Neural crest cell (in vitro differentiated cells): ENCODE data around the gene MAP3K10. TPM values are rescaled to one million over a fixed set of nuclear protein-coding genes. Genes with fewer than 3 reads are reported as not detected.
A peak's percentile ranks its signal among the peaks of the same experiment; 100 is the strongest.

ENCODE experiments used
- DNase-seq: peaks from one replicate; pipeline ENCODE4 v3.0.0; 2021; ENCODE audit warnings: low read depth, mixed read lengths, low spot score
- H3K27ac Mint-ChIP-seq: one replicate; pipeline ENCODE4 v1.8.0; 2021; ENCODE audit warnings: mild to moderate bottlenecking, mixed read lengths; ENCODE audit not compliant: unreplicated experiment
- H3K27me3 Mint-ChIP-seq: 2 replicates; pipeline ENCODE4 v1.8.0; 2021; ENCODE audit warnings: low read depth, mild to moderate bottlenecking, mixed read lengths
- H3K36me3 Mint-ChIP-seq: 2 replicates; pipeline ENCODE4 v1.8.0; 2021; ENCODE audit warnings: low read depth, mild to moderate bottlenecking, mixed read lengths
- H3K4me1 Mint-ChIP-seq: 2 replicates; pipeline ENCODE4 v1.8.0; 2021; ENCODE audit warnings: mixed read lengths
- H3K4me3 Mint-ChIP-seq: one replicate; pipeline ENCODE4 v1.8.0; 2021; ENCODE audit warnings: mild to moderate bottlenecking, mixed read lengths
- H3K9me3 Mint-ChIP-seq: 2 replicates; pipeline ENCODE4 v1.8.0; 2021; ENCODE audit warnings: mixed read lengths
- CTCF ChIP-seq: fragments of 200-600 bp; sonication (generic); conservative IDR thresholded peaks from 2 replicates; pipeline ENCODE4 v1.5.0; 2021; ENCODE audit warnings: antibody characterized with exemption, mild to moderate bottlenecking
- total RNA-seq: library from RNA; stranded (reverse); gene quantifications from 2 replicates; pipeline ENCODE4 v1.2.1, GENCODE V29; 2021

Gene MAP3K10
- total RNA-seq, 1 donor from 2014 or later, result 34.2 TPM

DNA sequence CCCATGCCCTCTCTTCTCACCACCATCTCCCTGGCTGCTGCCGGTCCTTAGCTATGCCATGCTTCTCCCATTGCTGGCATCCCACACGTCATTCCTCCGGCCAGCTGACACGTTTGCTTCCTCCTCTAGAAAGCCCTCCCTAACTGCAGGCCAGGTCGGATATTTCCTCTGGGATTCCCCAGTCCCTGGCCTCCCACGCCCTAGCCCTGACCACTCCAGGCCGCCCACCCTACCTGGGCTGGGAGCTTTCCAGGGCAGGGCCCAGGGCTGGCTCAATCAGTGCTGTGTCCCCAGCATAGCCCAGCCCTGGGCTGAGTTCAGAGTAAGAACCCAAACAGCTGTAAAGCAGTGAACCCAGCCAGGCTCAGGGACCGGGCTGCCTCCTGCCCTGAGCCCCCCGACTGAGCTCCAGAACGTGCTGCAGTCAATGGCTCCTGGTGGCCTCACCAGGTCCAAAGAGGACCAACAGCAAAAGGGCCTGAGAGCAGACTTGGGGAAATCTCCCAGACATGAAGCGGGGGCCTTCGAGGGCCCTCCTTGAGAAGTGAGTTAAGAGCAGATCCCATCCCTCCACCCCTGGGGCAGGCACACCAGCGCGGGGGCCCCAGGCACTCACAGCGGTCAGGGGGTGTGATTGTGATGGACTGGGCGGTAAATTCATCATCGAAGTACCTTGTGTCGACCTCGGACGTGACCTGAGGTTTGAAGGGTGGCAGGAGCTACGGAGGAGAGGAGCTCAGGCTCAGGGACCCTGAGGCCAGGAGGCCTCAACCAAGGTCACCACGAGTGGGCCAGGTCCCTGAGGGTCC, 43.4 kb downstream of the MAP3K10 start:
- Mint-ChIP-seq H3K27ac (no peak overlapping the region), H3K36me3 (peaks cover 4% of the 10 kb centered on the region), H3K4me3 (no peak overlapping the region), H3K9me3 (no peaks in the 10 kb centered on the region), H3K4me1 (peaks cover 18% of the 10 kb centered on the region), H3K27me3 (no peaks in the 10 kb centered on the region)
- TF ChIP-seq CTCF, result no peak
- no peak for DNase-seq

DNA sequence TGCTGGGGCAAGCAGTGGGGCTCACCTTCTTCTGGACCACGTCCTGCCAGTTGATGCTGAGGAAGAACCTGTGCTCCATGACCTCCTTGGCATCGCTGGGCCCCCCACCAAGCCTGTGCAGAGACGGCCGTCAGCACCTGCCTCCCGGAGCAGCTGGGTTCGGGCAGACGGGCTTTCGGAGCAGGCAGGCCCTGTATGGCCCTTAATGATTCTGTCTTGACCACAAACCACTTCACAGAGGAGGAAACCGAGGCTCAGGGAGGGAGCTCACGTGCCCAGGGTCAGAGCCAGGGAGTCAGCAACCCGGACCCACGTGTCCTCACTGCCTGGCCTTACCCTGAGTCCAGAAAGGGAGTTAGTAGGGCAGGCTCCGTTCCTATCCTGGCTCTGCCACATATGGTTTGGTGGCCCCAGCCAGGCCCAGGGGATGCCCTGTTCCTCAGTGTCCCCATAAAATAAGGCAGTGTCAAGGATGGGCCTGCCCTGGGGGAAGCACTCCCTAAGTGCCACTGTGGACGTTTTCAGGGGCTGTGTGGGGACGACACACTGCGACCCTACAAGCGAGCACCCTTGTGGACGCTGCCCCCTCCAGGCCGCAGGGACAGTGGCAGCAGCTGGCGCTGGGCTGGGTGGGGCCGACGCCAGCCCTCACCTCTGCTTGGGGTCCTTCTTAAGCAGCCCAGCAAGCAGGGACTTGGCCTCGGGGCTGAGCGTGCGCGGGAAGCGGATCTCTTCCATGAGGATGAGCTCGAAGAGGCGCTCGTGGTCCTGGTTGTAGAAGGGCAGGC, 44.2 kb downstream of the MAP3K10 start:
- H3K9me3 Mint-ChIP-seq, result no peaks in the 10 kb centered on the region
- no peak overlapping the region for H3K27ac Mint-ChIP-seq
- H3K27me3 Mint-ChIP-seq, result no peaks in the 10 kb centered on the region
- TF ChIP-seq CTCF, result peak; percentile 16
- H3K4me3 Mint-ChIP-seq, result no peak overlapping the region
- DNase-seq, result no peak
- peaks cover 18% of the 10 kb centered on the region for H3K4me1 Mint-ChIP-seq
- peaks cover 4% of the 10 kb centered on the region for H3K36me3 Mint-ChIP-seq

- H3K9me3 Mint-ChIP-seq, result no peaks in the 10 kb centered on the region
- H3K4me3 Mint-ChIP-seq, result no peak overlapping the region
- H3K36me3 Mint-ChIP-seq, result peaks cover 4% of the 10 kb centered on the region
- DNase-seq, result no peak
- H3K27ac Mint-ChIP-seq, result no peak overlapping the region
- H3K27me3 Mint-ChIP-seq, result no peaks in the 10 kb centered on the region
- H3K4me1 Mint-ChIP-seq, result peaks cover 15% of the 10 kb centered on the region
- TF ChIP-seq CTCF, result no peak
Observed at GRCh38 chr19:40236026-40236355, 44.8 kb downstream of the MAP3K10 start.

DNA sequence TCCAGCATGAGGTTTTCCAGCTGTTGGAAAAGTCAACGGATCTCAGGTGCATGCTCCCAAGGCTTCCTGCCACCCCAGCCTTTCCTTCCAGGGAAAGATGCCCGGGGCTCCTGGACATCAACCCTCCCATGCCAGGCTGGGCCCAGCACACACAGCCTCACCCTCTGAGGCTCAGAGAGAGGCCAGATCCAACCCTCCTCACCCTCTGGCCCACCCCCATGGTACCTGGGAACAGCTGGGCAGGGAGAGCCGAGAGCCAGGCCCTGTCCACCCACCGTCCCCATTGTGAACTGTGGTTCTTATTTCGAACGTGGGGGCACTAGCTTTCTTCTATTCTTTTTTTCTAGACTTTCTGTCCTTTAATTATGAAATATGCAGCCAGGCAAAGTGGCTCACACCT, 45.1 kb downstream of the MAP3K10 start:
- Mint-ChIP-seq H3K27me3 (no peaks in the 10 kb centered on the region), H3K27ac (no peak overlapping the region), H3K9me3 (no peaks in the 10 kb centered on the region), H3K36me3 (peaks cover 4% of the 10 kb centered on the region), H3K4me3 (no peak overlapping the region), H3K4me1 (peaks cover 12% of the 10 kb centered on the region)
- DNase-seq, result no peak
- no peak for TF ChIP-seq CTCF

GRCh38 chr19:40237791-40238190, 46.6 kb downstream of the MAP3K10 start:
- no peak for TF ChIP-seq CTCF
- no peaks in the 10 kb centered on the region for H3K4me1 Mint-ChIP-seq
- peaks cover 4% of the 10 kb centered on the region for H3K36me3 Mint-ChIP-seq
- DNase-seq, result no peak
- no peak overlapping the region for H3K27ac Mint-ChIP-seq
- no peaks in the 10 kb centered on the region for H3K27me3 Mint-ChIP-seq
- H3K4me3 Mint-ChIP-seq, result no peak overlapping the region
- no peaks in the 10 kb centered on the region for H3K9me3 Mint-ChIP-seq
